GM12891 (cell line): ENCODE measurements around the gene COL12A1.

Experiments
- POLR2A ChIP-seq: IDR thresholded peaks from 2 replicates; pipeline ENCODE4 v1.6.1; 2011; ENCODE audit warnings: low read depth, low read length, control low read depth
- POLR2AphosphoS5 ChIP-seq: IDR thresholded peaks from 2 replicates; pipeline ENCODE4 v1.6.1; 2011; ENCODE audit warnings: low read depth, low read length, control low read depth
- POU2F2 ChIP-seq: IDR thresholded peaks from 2 replicates; pipeline ENCODE4 v1.6.1; 2011; ENCODE audit warnings: low read depth, mild to moderate bottlenecking, control low read depth, low read length, moderate library complexity
- SPI1 ChIP-seq: IDR thresholded peaks from 2 replicates; pipeline ENCODE4 v1.6.1; 2011; ENCODE audit warnings: low read depth, low read length, control low read depth
- TAF1 ChIP-seq: IDR thresholded peaks from 2 replicates; pipeline ENCODE4 v1.6.1; 2011; ENCODE audit warnings: low read depth, low read length, control low read depth

GRCh38 chr6:75145976-75146375 is 59.9 kb downstream of the COL12A1 start:
- TF ChIP-seq POLR2A (no peak), POLR2AphosphoS5 (no peak), TAF1 (no peak), POU2F2 (no peak), SPI1 (no peak)
